NCI-H2171 treated with DMSO at 0.1 percent for 48 hours (cell line): Measurements from ENCODE around the gene GLIPR1L1.
"Not testable (repeated sequence)": the region's sequence is repeated elsewhere in the genome, so short reads cannot be mapped to it uniquely, and the experiment has no call there.

Experiments
- DNase-seq: peaks from one replicate; lab custom pipeline; 2025; lab: John Stamatoyannopoulos, UW

The GLIPR1L1 gene, protein sequence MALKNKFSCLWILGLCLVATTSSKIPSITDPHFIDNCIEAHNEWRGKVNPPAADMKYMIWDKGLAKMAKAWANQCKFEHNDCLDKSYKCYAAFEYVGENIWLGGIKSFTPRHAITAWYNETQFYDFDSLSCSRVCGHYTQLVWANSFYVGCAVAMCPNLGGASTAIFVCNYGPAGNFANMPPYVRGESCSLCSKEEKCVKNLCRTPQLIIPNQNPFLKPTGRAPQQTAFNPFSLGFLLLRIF

DNA sequence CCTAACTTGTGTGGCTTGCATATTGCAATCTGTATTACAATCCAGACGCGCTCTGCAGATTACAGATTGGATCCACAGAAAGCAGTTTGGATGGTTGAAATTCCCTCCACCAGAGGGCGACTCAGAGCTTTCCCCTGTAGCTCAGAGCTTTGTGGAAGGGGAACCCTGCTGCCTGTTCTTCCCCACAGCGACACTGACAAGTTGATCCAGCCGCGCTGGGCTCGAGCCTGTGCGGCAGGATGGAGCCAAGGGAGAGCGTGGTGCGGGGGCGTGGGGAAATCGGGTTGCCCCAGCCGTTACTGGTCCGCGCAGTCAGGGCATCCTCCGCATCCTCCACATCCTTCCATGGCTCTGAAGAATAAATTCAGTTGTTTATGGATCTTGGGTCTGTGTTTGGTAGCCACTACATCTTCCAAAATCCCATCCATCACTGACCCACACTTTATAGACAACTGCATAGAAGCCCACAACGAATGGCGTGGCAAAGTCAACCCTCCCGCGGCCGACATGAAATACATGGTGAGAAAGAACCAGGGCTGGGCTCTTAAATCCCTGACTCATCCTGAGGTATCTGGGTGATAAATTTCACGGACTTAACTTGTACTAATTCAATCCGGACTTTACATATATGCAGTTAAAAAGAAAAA lies at the start of gene GLIPR1L1:
Gene GLIPR1L1, plus strand, starts transcription at position 287 of the 647 bp plus-strand sequence. Its CDS starts 59 bp downstream, at position 346.
- peak; percentile 70 for DNase-seq

DNA sequence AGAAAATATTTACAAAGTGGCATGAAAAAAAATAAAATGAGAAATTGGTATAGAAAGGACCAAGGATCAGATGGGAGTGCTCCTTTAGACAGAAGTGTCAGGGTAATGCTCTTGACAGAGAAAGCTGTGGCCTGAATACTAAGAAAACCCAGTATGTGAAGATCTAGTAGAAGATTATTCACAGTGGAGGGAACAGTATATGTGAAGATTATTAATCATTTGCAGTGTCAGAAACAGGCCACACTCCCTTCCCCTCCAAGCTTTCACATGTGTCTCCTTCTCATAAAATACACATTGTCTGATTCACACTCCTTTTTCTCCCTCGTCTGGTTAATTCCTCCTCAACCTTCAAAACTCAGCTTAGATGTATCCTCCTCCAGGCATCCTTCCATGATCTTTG lies 45.6 kb upstream of the GLIPR1L1 start:
- DNase-seq, result no peak

DNA sequence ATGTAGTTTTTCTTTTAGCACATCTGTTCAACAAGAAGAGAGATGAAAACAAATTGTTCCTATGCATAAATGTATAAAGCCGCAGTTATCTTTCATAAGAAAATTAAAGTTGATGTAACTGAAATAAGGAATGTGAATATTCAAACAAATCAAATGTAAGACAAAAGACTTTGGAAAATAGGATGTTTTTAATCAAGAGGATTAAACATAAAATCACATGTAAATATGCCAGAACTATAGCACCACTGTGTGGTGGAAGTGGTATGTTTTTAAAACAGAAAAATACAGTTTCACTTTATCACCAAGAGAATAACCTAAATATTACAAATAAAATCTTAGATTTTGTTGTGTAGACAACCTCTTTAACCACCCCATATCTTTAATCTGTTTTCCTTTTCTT lies 44.7 kb upstream of the GLIPR1L1 start:
- peak; percentile 19 for DNase-seq

DNA sequence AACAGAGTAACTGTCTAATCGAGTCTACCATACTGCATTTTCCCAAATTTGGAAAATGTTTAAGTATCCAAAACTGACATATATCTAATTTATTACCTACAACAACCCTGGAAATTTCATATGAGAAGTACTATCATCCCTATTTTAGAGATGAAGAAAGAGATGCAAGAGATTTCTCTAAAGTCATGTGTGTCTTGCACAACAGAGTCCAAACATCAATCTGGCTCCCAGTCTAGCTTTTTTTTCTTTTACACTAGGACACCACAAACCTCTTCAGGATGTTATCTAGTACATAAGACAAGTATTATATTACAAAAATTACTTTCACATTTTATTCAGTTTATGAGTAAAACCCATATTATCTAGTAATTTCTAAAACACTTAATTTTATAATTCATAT lies 43.5 kb upstream of the GLIPR1L1 start:
- no peak for DNase-seq

DNA sequence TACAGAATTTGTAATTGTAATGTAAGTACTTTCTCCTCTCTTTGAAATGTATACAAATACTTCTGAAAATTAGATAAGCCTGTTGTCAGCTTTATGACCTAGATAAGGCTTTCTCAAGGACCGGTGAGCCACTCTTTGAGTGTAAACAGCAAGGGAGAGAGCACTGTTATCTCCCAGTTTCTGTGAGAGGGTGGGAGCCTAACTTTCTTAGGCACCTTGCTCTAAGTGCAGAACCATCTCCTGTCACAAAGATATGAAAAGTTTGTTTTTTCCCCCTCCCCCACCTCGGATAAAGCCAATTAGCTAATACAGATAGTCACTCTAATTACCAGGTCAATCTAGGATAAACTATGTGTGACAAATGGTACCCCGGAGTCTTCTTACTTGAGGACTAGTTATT lies 40.1 kb upstream of the GLIPR1L1 start:
- DNase-seq, result no peak

DNA sequence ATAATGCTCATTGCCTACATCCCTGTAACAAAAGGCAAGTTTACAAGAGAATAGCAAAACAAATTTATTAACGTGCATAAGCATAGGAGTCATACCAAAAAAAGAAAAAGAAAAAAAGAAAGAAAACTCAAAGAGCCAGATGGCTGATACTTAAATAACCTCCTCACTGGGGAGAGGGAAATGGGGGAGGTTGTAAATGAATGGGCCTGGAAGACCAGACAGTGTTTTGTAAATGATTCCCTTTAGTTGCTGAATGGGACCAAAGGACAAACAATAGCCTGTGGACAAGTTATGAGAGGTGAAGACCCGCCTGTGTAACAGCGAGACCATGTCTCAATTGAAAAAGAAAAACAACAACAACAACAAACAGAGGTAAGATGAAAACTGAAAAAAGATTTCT lies 39.7 kb upstream of the GLIPR1L1 start:
- DNase-seq, result peak; percentile 35

DNA sequence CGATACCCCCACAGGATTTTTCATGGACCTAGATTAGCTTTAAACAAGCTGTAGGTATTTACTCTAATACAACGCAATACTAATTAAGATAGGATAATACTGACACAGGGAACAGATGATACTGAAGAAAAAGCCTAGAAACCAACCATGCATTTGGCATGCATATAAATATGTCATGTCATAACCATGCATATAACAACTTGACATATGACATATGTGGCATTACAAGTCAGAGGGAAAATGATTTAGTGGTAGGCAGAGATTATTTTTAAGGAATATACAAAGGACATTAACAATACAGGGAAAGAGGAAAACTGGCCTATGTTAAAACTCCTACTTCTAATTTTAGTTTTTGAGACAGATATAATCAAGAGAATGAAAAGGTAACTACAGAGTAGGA lies 32.2 kb upstream of the GLIPR1L1 start:
- no peak for DNase-seq

DNA sequence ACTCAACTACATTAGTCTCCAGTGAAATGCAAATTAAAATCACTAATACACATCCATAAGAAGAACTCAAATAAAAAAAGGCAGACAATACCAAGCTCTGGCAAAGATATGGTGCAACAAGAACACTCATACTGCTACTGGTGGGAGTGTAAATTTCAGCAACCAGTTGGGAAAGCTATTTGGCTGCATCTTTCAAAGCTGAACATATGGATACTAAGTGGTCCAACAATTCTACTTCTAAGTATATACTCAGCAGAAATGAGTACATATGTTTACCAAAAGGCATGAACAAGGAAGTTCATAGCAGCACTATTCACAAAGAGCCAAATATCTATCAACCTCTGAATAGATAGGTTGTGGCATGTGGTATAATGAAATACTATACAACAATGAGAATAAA lies 31.7 kb upstream of the GLIPR1L1 start:
- DNase-seq, result no peak

DNA sequence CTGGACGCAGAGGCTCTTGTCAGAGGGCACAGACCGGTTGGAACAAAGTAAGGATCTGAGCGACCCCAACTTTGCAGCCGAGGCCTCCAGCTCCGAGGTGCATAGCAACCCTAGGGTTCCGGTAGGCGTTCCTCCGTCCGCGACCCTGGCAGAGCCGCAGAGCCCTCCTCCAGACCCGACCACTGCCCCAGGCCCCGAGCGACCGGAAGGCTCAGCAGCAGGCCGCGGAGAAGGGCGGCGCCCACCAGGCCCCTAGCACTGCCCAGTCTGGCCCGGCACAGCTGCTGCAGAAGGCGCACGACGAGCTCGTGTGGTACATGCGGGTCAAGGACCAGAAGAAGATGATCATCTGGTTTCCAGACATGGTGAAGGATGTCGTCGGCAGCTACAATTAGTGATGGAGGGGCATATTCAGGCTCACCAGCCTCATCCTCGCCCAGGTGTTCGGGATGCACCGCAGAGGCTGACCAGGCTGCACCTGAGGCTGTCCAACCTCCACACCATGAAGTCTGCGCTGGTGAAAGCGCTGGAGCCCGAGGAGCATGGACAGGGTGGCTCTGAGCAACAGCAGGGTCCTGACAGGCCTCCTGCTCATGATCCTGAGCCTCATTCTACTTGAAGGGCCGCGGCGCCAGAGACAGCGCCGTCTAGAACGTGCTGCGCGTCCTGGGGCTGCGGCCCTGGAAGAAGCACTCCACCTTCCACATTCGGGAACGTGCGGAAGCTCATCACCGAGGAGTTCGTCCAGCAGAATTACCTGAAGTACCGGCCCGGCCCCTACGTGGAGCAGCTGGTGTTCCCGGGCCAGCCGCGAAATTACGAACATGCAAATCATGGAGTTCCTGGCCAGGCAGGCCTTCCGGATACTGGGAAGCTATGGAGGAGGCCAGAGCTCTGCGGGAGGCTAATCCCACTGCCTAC lies 28.8 kb upstream of the GLIPR1L1 start:
- DNase-seq, result no peak

DNA sequence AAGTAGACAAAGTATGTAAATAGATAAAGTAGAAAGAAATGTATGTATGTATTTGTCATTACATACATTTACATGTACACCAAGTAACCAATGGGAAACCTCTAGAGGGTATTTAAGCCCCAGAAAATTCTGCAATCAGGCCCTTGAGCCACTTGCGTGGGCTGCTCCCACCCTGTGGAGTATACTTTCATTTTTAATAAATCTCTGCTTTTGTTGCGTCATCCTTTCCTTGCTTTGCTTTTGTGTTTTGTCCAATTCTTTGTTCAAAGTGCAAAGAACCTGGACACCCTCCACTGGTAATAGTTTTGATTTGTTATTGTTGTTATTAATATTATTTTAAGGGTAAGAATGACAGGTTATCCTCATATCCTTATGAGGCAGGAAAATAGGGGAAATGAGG lies 26.2 kb upstream of the GLIPR1L1 start:
- no peak for DNase-seq

DNA sequence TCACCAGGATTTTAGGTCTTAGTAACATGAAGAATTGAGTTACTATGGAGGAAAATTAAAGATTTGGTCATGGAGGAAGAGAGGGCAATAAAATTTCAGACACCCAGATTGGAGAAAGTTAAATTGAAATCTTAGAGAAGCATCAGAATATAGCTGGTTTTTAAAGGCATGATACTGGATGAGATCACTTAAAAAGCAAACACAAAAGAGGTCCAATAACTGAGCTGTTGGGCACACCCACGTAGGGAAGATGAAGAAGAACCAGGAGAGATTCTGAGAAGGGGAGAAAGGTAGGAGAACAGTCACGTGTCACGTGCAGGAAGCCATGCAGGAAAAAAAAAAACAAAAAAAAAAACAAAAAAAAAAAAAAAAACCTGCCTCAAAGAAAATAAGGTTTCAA lies 23.1 kb upstream of the GLIPR1L1 start:
- no peak for DNase-seq

DNA sequence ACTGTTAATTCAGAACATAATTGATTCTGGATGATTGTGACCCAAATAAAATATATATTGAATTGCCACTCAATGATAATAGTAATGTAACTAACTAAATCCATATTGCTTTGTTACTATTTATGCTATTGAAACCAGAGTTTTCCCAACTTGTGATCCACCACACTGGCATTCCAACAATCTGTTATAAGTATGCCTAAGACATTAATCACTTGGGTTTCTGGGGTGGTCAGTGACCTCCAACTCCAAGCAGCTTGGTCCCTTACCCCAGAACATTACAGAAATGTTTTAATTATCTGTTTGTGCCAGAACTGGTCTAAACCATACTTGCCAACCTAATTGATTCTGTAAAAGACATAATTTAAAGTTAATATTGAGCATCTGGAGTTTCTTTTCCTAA lies 19.0 kb upstream of the GLIPR1L1 start:
- DNase-seq, result no peak

DNA sequence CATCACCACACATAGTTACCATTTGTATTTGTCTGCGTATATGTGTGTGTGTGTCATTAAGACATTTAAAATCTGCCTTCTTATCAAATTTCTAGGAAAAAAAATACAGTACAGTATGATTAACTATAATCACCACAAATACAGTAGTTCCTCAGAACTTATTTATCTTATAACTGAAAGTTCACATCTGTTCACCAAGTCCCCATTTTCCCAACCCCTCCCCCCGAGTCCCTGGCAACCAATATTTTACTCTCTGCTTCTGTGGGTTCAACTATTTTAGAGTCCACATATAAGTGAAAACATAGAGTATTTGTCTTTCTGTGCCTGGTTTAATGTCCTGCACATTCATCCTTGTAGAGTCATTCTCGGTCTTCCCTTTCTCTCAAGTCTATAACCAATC lies 16.7 kb upstream of the GLIPR1L1 start:
- DNase-seq, result no peak

DNA sequence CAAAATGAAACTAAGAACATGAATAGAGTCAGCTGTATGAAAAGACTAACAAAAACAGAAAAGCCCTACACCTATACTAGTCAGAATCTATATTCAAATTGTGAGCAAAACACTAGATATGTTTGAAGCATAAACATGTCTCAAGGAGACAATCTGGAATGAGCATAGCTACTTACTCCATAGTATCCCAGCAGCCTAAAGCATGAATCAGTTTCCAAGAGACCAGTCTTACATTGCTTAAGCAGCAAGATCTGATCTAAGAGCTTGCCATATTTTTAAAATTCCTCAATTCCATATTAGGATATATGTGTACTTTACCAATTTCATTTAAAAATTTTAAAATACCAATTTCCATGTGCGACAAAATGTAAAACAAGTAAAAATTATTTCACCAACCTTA lies 12.0 kb upstream of the GLIPR1L1 start:
- no peak for DNase-seq

DNA sequence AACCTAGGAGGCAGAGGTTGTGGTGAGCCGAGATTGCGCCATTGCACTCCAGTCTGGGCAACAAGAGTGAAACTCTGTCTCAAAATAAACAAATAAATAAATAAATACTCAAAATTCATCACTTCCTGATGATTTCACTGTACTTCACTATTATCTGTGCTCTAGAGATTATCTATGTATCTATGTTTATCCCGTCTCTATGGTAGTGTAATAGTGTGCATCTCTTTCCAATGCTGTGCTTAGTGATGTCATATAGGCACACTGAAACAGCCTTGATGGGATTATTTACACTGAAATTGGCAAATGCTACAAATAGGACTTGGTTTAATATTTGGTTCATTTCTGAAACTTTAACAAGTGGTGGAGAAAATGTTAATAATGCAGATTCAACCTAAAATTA lies 10.8 kb upstream of the GLIPR1L1 start:
- DNase-seq, result no peak

DNA sequence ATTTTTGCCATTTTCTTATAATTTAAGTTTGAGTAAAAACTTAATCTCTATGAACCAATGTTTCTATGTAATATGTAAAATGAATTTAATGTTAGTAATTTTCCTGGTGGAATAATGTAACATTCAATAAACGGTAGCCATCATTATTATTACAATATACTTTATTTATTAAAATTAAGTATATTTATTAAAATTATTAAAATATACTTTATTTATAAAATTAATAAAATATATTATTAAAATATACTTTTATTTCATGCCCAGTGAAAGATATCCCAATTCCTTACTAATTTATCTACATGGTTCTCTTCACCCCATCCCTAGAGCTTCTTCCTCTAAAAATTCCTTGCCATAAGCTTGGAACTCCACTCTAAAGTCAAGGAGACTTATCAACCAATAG lies 6.8 kb upstream of the GLIPR1L1 start:
- DNase-seq, result no peak

DNA sequence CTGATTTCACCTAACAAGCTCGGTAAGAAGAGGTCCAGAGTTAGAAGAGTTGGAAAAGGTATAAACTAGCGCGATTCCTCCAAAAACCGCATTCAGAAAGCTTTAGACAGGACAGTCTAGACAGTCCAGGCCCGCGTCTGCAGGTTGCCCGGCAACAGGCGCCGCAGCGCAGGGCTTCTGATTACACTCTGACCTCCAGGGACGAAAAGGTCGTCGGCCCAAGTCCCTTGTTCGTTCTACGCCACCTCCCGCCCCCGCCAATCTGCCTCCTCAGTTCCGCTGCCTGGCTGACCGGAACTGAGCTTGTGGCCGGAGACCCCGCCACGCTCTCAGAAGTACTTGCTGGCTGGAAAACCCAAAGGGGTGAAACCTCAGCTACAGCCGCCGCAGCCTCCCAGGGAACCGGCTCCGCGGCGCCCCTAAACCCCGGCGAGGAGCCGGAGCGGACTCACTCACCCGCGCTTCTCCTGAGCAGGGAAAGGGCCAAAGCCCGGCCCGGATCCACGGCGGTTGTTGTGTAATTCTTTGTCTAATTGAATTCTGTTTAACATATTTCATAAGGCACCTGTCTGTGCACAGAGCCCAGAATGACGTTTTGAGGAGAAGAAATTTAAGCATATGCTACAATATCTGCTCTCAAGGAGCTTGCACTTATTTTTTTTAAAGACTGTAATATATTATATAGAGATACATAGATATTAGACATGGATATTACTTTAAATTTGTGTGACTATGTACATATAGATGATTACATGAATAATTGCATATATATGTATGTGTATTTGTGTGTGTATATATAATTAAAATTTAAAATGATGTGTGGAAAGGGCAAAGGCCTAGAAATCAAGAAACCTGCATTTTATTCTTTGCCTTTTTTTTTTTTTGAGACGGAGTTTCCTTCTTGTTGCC lies 4.3 kb upstream of the GLIPR1L1 start, which contains the start of gene CAPS2:
Gene CAPS2, minus strand, starts transcription at position 407 of the 909 bp plus-strand sequence. CDS start 3,826 bp downstream, outside the sequence.
- peak; percentile 82 for DNase-seq

DNA sequence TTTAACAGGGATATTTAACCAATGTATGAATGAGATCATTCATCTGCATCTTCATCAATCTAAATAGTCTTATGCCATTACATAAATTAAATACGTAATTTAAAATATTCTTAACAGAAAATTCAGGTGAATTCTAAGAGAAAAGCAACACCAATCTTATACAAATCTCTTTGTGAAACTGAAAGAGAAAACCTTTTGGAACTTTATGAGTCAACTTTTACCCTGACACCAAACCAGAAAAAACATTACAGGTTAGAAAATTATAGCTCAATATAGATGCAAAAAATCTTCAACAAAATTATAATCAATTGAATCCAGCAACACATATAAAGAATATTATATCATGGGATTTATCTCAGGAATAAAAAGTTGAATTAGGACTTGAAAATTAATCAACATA lies 3.4 kb downstream of the GLIPR1L1 start:
- no peak for DNase-seq

DNA sequence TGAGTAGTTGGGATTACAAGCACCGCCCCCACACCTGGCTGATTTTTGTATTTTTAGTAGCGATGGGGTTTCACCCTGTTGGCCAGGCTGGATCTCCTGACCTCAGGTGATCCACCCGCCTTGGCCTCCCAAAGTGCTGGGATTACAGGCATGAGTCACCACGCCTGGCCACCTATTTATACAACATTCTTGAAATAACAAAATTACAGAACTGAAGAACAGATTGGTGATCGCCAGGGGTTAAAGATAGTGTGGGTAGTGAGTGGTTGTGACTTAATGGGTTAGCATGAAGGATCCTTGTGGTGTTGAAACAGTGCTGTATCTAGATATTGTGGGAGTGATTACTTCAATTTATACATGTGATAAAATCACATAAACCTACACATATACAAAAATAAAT lies 7.4 kb downstream of the GLIPR1L1 start:
- DNase-seq, result no peak

DNA sequence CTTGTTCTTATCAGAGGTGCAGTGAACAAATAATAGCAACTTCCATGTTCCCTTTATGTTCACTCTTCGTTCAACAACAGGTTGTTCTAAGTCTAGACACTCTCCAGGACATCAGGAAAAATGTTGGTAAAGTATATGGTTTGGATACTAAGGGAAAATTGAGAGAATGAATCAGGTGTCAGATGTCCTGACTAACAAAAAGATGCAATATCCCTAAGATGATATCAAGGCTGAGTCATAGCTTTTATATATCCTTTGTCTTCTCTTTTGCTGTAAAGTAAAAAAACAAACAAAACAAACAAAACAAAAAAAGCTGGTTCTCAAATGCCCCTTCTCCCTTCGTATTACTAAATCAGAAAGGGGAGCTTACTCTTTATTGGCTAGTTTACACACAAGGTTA lies 11.1 kb downstream of the GLIPR1L1 start:
- no peak for DNase-seq

DNA sequence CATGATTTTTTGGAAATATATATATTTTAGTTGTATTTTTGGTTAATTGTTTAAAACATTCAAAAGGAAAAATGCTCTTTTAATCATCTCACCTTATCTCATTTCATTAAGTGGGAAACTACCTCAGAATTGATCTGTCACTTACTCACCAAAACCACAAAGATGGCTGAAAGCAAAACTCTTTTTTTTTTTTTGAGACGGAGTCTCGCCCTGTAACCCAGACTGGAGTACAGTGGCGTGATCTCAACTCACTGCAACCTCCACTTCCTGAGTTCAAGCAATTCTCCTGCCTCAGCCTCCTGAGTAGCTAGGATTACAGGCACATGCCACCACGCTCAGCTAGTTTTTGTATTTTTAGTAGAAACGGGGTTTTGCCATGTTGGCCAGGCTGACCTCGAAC lies 11.7 kb downstream of the GLIPR1L1 start:
- not testable (repeated sequence) for DNase-seq

DNA sequence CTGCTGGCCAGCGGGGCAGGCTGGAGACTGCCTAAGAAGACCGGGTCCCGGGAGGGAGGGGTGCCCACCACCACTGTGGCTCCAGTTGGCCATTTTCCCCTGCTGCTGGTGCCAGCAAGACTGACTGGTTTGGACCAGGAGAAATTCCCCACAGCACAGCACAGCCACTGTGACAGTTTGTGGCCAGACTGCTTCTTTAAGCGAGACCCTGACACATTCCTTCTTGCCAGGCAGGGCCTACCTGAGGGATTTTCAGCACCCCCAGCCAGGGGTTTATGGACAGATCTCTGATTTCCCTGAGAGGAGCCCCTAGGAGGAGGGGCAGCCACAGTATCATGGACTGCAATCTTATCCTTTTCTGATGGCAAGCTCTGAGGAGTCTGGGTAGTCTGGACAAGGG lies 15.5 kb downstream of the GLIPR1L1 start:
- no peak for DNase-seq
